ENCODE data around the gene CCDC122. TPM values are rescaled to one million over a fixed set of nuclear protein-coding genes. Genes with fewer than 3 reads are reported as not detected.

Gene CCDC122
- polyA plus RNA-seq, 1 experiment = 1.6 TPM

GRCh38 chr13:43916828-43917227 lies 37.3 kb upstream of the CCDC122 start:
- no peaks in the 10 kb centered on the region for H3K9me3 ChIP-seq (ENCODE audit: control insufficient read depth, insufficient read depth, low read length)
- DNase-seq (ENCODE audit: low read depth, low spot score) = no peak
- CTCF ChIA-PET = no interaction called here

GRCh38 chr13:43915451-43915850 lies 35.9 kb upstream of the CCDC122 start:
- ChIA-PET POLR2A (interaction anchor here (1.1 kb wide), 1 partner anchor 15 kb away, joined by 4 read pairs; no protein-coding TSS in a partner anchor), CTCF (interaction anchor here (0.7 to 1.0 kb wide), 2 partner anchors 9 to 33 kb away, joined by 4 to 5 read pairs; no protein-coding TSS in a partner anchor)
- no peak overlapping the region for H3K27ac ChIP-seq (ENCODE audit: low read depth, low read length)
- no peaks in the 10 kb centered on the region for H3K9me3 ChIP-seq (ENCODE audit: control insufficient read depth, insufficient read depth, low read length)
- no peak for TF ChIP-seq CTCF (IDR thresholded peaks at IDR 0.05; ENCODE audit: low read depth, low read length)
- no peak overlapping the region for H3K4me3 ChIP-seq (ENCODE audit: low read depth, low read length)
- DNase-seq (ENCODE audit: low read depth, low spot score) = no peak
- no peaks in the 10 kb centered on the region for H3K27me3 ChIP-seq (ENCODE audit: control insufficient read depth, insufficient read depth, low read length)

More at GRCh38 chr13:43916828-43917227, 37.3 kb upstream of the CCDC122 start:
- H3K4me3 ChIP-seq (ENCODE audit: low read depth, low read length) = no peak overlapping the region
- H3K27me3 ChIP-seq (ENCODE audit: control insufficient read depth, insufficient read depth, low read length) = no peaks in the 10 kb centered on the region
- POLR2A ChIA-PET = no interaction called here
- H3K27ac ChIP-seq (ENCODE audit: low read depth, low read length) = no peak overlapping the region
- no peak for TF ChIP-seq CTCF (IDR thresholded peaks at IDR 0.05; ENCODE audit: low read depth, low read length)

GRCh38 chr13:43911871-43912270 lies 32.3 kb upstream of the CCDC122 start:
- CTCF ChIA-PET = interaction anchor here (1.1 to 1.9 kb wide), 2 partner anchors 136 to 525 kb away, joined by 3 to 8 read pairs; no protein-coding TSS in a partner anchor
- Histone ChIP-seq H3K4me3 (ENCODE audit: low read depth, low read length) (no peak overlapping the region), H3K9me3 (ENCODE audit: control insufficient read depth, insufficient read depth, low read length) (no peaks in the 10 kb centered on the region), H3K27me3 (ENCODE audit: control insufficient read depth, insufficient read depth, low read length) (no peaks in the 10 kb centered on the region), H3K27ac (ENCODE audit: low read depth, low read length) (no peak overlapping the region)
- no peak for DNase-seq (ENCODE audit: low read depth, low spot score)
- TF ChIP-seq CTCF (IDR thresholded peaks at IDR 0.05; ENCODE audit: low read depth, low read length) = no peak
- POLR2A ChIA-PET = interaction anchor here (1.3 kb wide), 1 partner anchor 525 kb away, joined by 4 read pairs; no protein-coding TSS in a partner anchor

GRCh38 chr13:43911278-43911677 lies 31.7 kb upstream of the CCDC122 start:
- no peak for TF ChIP-seq CTCF (IDR thresholded peaks at IDR 0.05; ENCODE audit: low read depth, low read length)
- ChIA-PET POLR2A (interaction anchor here (1.3 kb wide), 1 partner anchor 525 kb away, joined by 4 read pairs; no protein-coding TSS in a partner anchor), CTCF (interaction anchor here (1.1 to 1.9 kb wide), 2 partner anchors 137 to 526 kb away, joined by 3 to 8 read pairs; no protein-coding TSS in a partner anchor)
- Histone ChIP-seq H3K27ac (ENCODE audit: low read depth, low read length) (no peak overlapping the region), H3K9me3 (ENCODE audit: control insufficient read depth, insufficient read depth, low read length) (no peaks in the 10 kb centered on the region), H3K4me3 (ENCODE audit: low read depth, low read length) (no peak overlapping the region), H3K27me3 (ENCODE audit: control insufficient read depth, insufficient read depth, low read length) (no peaks in the 10 kb centered on the region)
- no peak for DNase-seq (ENCODE audit: low read depth, low spot score)

GRCh38 chr13:43910856-43911255 lies 31.3 kb upstream of the CCDC122 start:
- ChIA-PET POLR2A (interaction anchor here (0.7 to 1.3 kb wide), 2 partner anchors 526 to 555 kb away, joined by 4 read pairs; no protein-coding TSS in a partner anchor), CTCF (interaction anchor here (1.1 to 1.9 kb wide), 2 partner anchors 137 to 526 kb away, joined by 3 to 8 read pairs; no protein-coding TSS in a partner anchor)
- no peak for TF ChIP-seq CTCF (IDR thresholded peaks at IDR 0.05; ENCODE audit: low read depth, low read length)
- no peak overlapping the region for H3K4me3 ChIP-seq (ENCODE audit: low read depth, low read length)
- no peak overlapping the region for H3K27ac ChIP-seq (ENCODE audit: low read depth, low read length)
- no peak for DNase-seq (ENCODE audit: low read depth, low spot score)
- H3K27me3 ChIP-seq (ENCODE audit: control insufficient read depth, insufficient read depth, low read length) = no peaks in the 10 kb centered on the region
- no peaks in the 10 kb centered on the region for H3K9me3 ChIP-seq (ENCODE audit: control insufficient read depth, insufficient read depth, low read length)

Data from AG04450 (cell line).